H1 (cell line): ENCODE results near the gene WDFY1. TPM values are rescaled to one million over a fixed set of nuclear protein-coding genes. Genes with fewer than 3 reads are reported as not detected.

Experiments
- CTCF ChIA-PET: fragments of 300-600 bp; sonication (Branson Sonifier 250); formaldehyde crosslinking; loops from one replicate; lab custom pipeline; 2021; ENCODE audit not compliant: partially characterized antibody; lab: Charles Lee
- POLR2A ChIA-PET: fragments of 300-600 bp; sonication (Branson Sonifier 250); formaldehyde crosslinking; loops from one replicate; lab custom pipeline; 2021; ENCODE audit warnings: inconsistent platforms; ENCODE audit not compliant: partially characterized antibody; lab: Charles Lee
- DNase-seq, 2 experiments: peaks; one replicate each; pipeline versions ENCODE4 v3.0.0 to v3.0.0-alpha.2; 2010 to 2022; ENCODE audit warnings: low spot score in 2 of 2, low read depth in 1 of 2, mixed read lengths in 1 of 2
- FAIRE-seq: peaks from 2 replicates; lab custom pipeline; 2011; peaks lifted over from hg19 to GRCh38; lab: Jason Lieb, UNC
- H2AFZ ChIP-seq: 2 replicates; pipeline ENCODE4 v1.8.1; 2012; ENCODE audit warnings: low read length, inconsistent platforms
- H2AK5ac ChIP-seq: 2 replicates; pipeline ENCODE4 v1.6.1; 2013; ENCODE audit warnings: low read depth, low read length
- H2BK120ac ChIP-seq: replicated peaks from 2 replicates; pipeline ENCODE3; 2013; ENCODE audit warnings: low read depth, low read length, inconsistent platforms
- H2BK12ac ChIP-seq: 2 replicates; pipeline ENCODE4 v1.6.1; 2013; ENCODE audit warnings: low read depth, low read length
- H2BK15ac ChIP-seq: 2 replicates; pipeline ENCODE4 v1.6.1; 2013; ENCODE audit warnings: low read length
- H2BK20ac ChIP-seq: 2 replicates; pipeline ENCODE4 v1.6.1; 2013; ENCODE audit warnings: low read length
- H2BK5ac ChIP-seq: 2 replicates; pipeline ENCODE4 v1.6.1; 2013; ENCODE audit warnings: low read depth, low read length
- H3K14ac ChIP-seq: 2 replicates; pipeline ENCODE4 v1.6.1; 2013; ENCODE audit warnings: inconsistent platforms; ENCODE audit not compliant: insufficient read length
- H3K18ac ChIP-seq: 2 replicates; pipeline ENCODE4 v1.6.1; 2013; ENCODE audit warnings: low read length; ENCODE audit errors: extremely low read depth
- H3K23ac ChIP-seq: 2 replicates; pipeline ENCODE4 v1.6.1; 2013; ENCODE audit warnings: inconsistent platforms; ENCODE audit not compliant: insufficient read length
- H3K23me2 ChIP-seq: 2 replicates; pipeline ENCODE4 v1.6.1; 2013; ENCODE audit warnings: low read depth, low read length
- H3K27ac ChIP-seq: 2 replicates; pipeline ENCODE4 v1.6.1; 2011; ENCODE audit warnings: low read depth, low read length, inconsistent platforms
- H3K27me3 ChIP-seq, 4 experiments: replicated peaks in 1 of 4; 1 replicate in 1 of 4; 2 replicates in 3 of 4; pipeline versions ENCODE4 v1.6.1 to v1.8.1; 2011 to 2013; ENCODE audit warnings: low read length in 3 of 4, mild to moderate bottlenecking in 3 of 4, inconsistent platforms in 2 of 4, mixed read lengths in 2 of 4, moderate library complexity in 1 of 4; ENCODE audit not compliant: control insufficient read depth in 3 of 4, insufficient read depth in 3 of 4; ENCODE audit errors: extremely low read depth in 1 of 4
- H3K36me3 ChIP-seq, 4 experiments: 2 replicates each; pipeline versions ENCODE4 v1.6.1 to v1.8.1; 2011 to 2013; ENCODE audit warnings: mild to moderate bottlenecking in 4 of 4, low read length in 3 of 4, moderate library complexity in 2 of 4, control low read depth in 1 of 4, inconsistent platforms in 1 of 4; ENCODE audit not compliant: insufficient read depth in 4 of 4, control insufficient read depth in 2 of 4
- H3K4ac ChIP-seq: replicated peaks from 2 replicates; pipeline ENCODE3; 2013; ENCODE audit warnings: low read length, low read depth, mixed read lengths, inconsistent platforms; ENCODE audit not compliant: insufficient read length
- H3K4me1 ChIP-seq, 4 experiments: replicated peaks in 1 of 4; 1 replicate in 1 of 4; 2 replicates in 3 of 4; pipeline versions ENCODE4 v1.6.1 to v1.8.1; 2011 to 2013; ENCODE audit warnings: low read length in 3 of 4, inconsistent platforms in 2 of 4, mixed read lengths in 1 of 4; ENCODE audit not compliant: insufficient read depth in 4 of 4, control insufficient read depth in 3 of 4
- H3K4me2 ChIP-seq, 2 experiments: 2 replicates each; pipeline versions ENCODE4 v1.6.1 to v1.8.1; 2011 to 2013; ENCODE audit warnings: low read depth in 2 of 2, low read length in 2 of 2, control low read depth in 1 of 2, inconsistent platforms in 1 of 2, mild to moderate bottlenecking in 1 of 2; ENCODE audit not compliant: insufficient read depth in 1 of 2
- H3K4me3 ChIP-seq, 4 experiments: fragments of 200-600, 300-600 bp in 1 of 4; sonication (generic), shearing (Covaris generic), sonication (Bioruptor Twin) in 1 of 4; 2 replicates each; pipeline versions ENCODE4 v1.5.1 to v1.8.1; 2011 to 2016; ENCODE audit warnings: low read length in 4 of 4, low read depth in 3 of 4, control low read depth in 2 of 4, inconsistent platforms in 2 of 4, mild to moderate bottlenecking in 2 of 4, mixed read lengths in 1 of 4, moderate library complexity in 1 of 4; ENCODE audit not compliant: insufficient read depth in 2 of 4; ENCODE audit errors: extremely low read depth in 1 of 4
- H3K56ac ChIP-seq: replicated peaks from 2 replicates; pipeline ENCODE3; 2013; ENCODE audit warnings: low read depth, mild to moderate bottlenecking, mixed read lengths, low read length, inconsistent platforms; ENCODE audit not compliant: insufficient read length
- H3K79me1 ChIP-seq: 2 replicates; pipeline ENCODE4 v1.6.1; 2013; ENCODE audit warnings: low read depth, low read length, control low read depth
- H3K79me2 ChIP-seq, 2 experiments: 2 replicates each; pipeline versions ENCODE4 v1.6.1 to v1.8.1; 2012 to 2013; ENCODE audit warnings: low read length in 2 of 2, mild to moderate bottlenecking in 2 of 2, inconsistent platforms in 1 of 2; ENCODE audit not compliant: insufficient read depth in 2 of 2, control insufficient read depth in 1 of 2
- H3K9ac ChIP-seq, 4 experiments: replicated peaks in 1 of 4; 1 replicate in 1 of 4; 2 replicates in 3 of 4; pipeline versions ENCODE4 v1.6.1 to v1.8.1; 2011 to 2013; ENCODE audit warnings: low read depth in 3 of 4, low read length in 3 of 4, control low read depth in 2 of 4, mild to moderate bottlenecking in 2 of 4, moderate library complexity in 2 of 4, inconsistent platforms in 1 of 4; ENCODE audit errors: extremely low read depth in 1 of 4
- H3K9me3 ChIP-seq, 2 experiments: 2 replicates each; pipeline versions ENCODE4 v1.6.1 to v1.8.1; 2012 to 2013; ENCODE audit warnings: mild to moderate bottlenecking in 2 of 2, moderate library complexity in 2 of 2, control low read depth in 1 of 2, inconsistent platforms in 1 of 2, low read depth in 1 of 2, low read length in 1 of 2, mixed read lengths in 1 of 2; ENCODE audit not compliant: insufficient read depth in 2 of 2
- H4K20me1 ChIP-seq, 2 experiments: replicated peaks in 1 of 2; 2 replicates each; pipeline versions ENCODE3 to v1.8.1; 2011 to 2013; ENCODE audit warnings: inconsistent platforms in 2 of 2, low read length in 2 of 2, mild to moderate bottlenecking in 1 of 2; ENCODE audit not compliant: insufficient read depth in 2 of 2, control insufficient read depth in 1 of 2
- H4K5ac ChIP-seq: 2 replicates; pipeline ENCODE4 v1.6.1; 2013; ENCODE audit warnings: low read length, low read depth, mixed read lengths, inconsistent platforms; ENCODE audit not compliant: insufficient read length
- H4K8ac ChIP-seq: 2 replicates; pipeline ENCODE4 v1.8.0; 2013; ENCODE audit warnings: mild to moderate bottlenecking, moderate library complexity, low read length, inconsistent platforms; ENCODE audit not compliant: insufficient read depth; ENCODE audit errors: extremely low read depth
- H4K91ac ChIP-seq: replicated peaks from 2 replicates; pipeline ENCODE3; 2013; ENCODE audit warnings: low read length, mixed read lengths, inconsistent platforms; ENCODE audit not compliant: insufficient read length
- CHD2 ChIP-seq: IDR thresholded peaks from 2 replicates; pipeline ENCODE4 v1.6.1; 2012; ENCODE audit warnings: low read length, improper control_type of control experiment
- EGR1 ChIP-seq: IDR thresholded peaks from 2 replicates; pipeline ENCODE4 v1.6.1; 2011; ENCODE audit warnings: low read depth, low read length, borderline replicate concordance
- EZH2 ChIP-seq: fragments of 200-600 bp; sonication (generic); IDR thresholded peaks from 2 replicates; pipeline ENCODE4 v1.7.1; 2012; ENCODE audit warnings: low read depth, mild to moderate bottlenecking, moderate library complexity, low read length, inconsistent platforms; ENCODE audit not compliant: severe bottlenecking
- FOSL1 ChIP-seq: IDR thresholded peaks from 2 replicates; pipeline ENCODE4 v1.6.1; 2011; ENCODE audit warnings: mild to moderate bottlenecking, low read depth, low read length, moderate library complexity; ENCODE audit not compliant: insufficient read depth
- GABPA ChIP-seq: IDR thresholded peaks from 2 replicates; pipeline ENCODE4 v1.6.1; 2011; ENCODE audit warnings: mild to moderate bottlenecking, low read length, moderate library complexity, borderline replicate concordance; ENCODE audit not compliant: insufficient read depth
- POU5F1 ChIP-seq: IDR thresholded peaks from 2 replicates; pipeline ENCODE4 v1.6.1; 2011; ENCODE audit warnings: low read depth, mild to moderate bottlenecking, low read length, moderate library complexity
- RNF2 ChIP-seq: fragments of 200-900, 300-1000 bp; sonication (generic); IDR thresholded peaks from 2 replicates; pipeline ENCODE4 v1.7.1; 2016; ENCODE audit warnings: borderline replicate concordance, low read depth, mild to moderate bottlenecking, antibody characterized with exemption, low read length; ENCODE audit not compliant: poor library complexity, severe bottlenecking; ENCODE audit errors: missing control alignments
- TBP ChIP-seq: IDR thresholded peaks from 2 replicates; pipeline ENCODE4 v1.6.1; 2011; ENCODE audit warnings: low read depth, low read length, improper control_type of control experiment
- WGBS, 2 experiments: shearing (Covaris generic) in 1 of 2; methylation state at CpG; one replicate each; pipeline versions ENCODE4 v1.1.6 to v1.1.7; 2013 to 2015; ENCODE audit warnings: low lambda C conversion rate in 2 of 2, mixed read lengths in 2 of 2, inconsistent platforms in 1 of 2, low coverage in 1 of 2, missing lambda C conversion rate in 1 of 2; ENCODE audit not compliant: insufficient replicate concordance in 2 of 2, insufficient coverage in 1 of 2, insufficient read length in 1 of 2; ENCODE audit errors: extremely low coverage in 1 of 2, missing lambda C conversion rate in 1 of 2; 5-methylcytosine and 5-hydroxymethylcytosine counted together
- polyA plus RNA-seq, 7 experiments: library from polyadenylated mRNA; depleted of rRNA in 3 of 7; stranded (reverse) in 5 of 7; unstranded in 2 of 7; fragments of >200 nt in 5 of 7; fragments of 200-250 nt in 2 of 7; gene quantifications; 1 replicate in 5 of 7; 2 replicates in 1 of 7; 4 replicates in 1 of 7; pipeline versions ENCODE4 v1.2.1 to v1.2.3, GENCODE V29; 2011 to 2013; ENCODE audit warnings: missing spikeins in 2 of 7, mixed read lengths in 2 of 7
- total RNA-seq: library from RNA; stranded (reverse); fragmentation: NEBNext Ultra II Directional; extraction: Animal tissue kit (Norgen Biotek cat#: 25700); gene quantifications from 2 replicates; pipeline ENCODE4 v1.2.1, GENCODE V29; 2021

The WDFY1 gene
- total and polyA plus RNA-seq, 2 of the 8 experiments (the other 6 are each of a cell fraction or from before 2014, with no cell fraction given): 68.4 to 94.7 TPM

DNA sequence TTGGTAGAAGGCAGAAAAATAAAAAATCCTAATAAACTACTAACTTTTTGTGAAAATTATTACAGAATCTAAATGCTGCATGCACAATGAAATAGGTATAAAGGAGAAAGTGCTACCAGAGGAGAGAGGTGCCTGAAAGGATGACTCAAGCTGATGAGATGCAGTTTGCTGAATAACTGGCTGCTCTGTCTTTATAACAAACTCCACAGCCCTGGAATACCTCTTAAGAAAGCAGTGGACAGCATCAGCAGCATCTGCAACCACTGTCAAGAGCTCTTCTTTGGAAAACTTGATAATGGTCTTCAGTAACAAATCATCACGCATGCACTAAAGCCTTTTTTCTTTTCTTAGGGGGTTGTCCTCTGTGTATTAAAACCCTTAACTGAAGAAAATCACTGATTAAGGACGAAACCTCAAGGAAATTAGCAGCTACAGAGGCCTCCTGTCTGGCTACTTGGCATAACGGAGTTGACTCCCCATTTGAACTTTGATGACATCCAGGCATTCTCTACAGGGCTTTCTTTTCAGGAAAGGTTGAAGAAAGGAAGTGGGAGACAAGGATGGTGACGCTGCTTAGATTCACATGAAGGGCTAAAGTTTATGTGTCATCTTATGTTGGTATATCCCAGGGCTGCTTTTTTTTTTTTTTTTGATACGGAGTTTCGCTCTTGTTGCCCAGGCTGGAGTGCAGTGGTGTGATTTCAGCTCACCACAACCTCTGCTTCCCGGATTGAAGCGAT, 28.8 kb downstream of the WDFY1 start:
- Histone ChIP-seq H3K4me2 (no peak overlapping the region), H4K5ac (no peak overlapping the region), H3K9me3 (no peaks in the 10 kb centered on the region), H4K8ac (no peak overlapping the region), H2BK15ac (no peak overlapping the region), H3K18ac (no peak overlapping the region), H3K9ac (no peak overlapping the region), H3K23me2 (no peaks in the 10 kb centered on the region), H2BK120ac (no peak overlapping the region), H3K79me1 (peaks cover 14% of the 10 kb centered on the region), H2AFZ (no peak overlapping the region), H2BK20ac (no peak overlapping the region), H2AK5ac (no peak overlapping the region), H2BK12ac (no peak overlapping the region), H3K4me3 (no peak overlapping the region), H4K20me1 (peaks cover 5 to 11% of the 10 kb centered on the region in 2 experiments), H3K4ac (no peak overlapping the region), H2BK5ac (no peak overlapping the region), H3K36me3 (peaks cover 0 to 27% (median 2%) of the 10 kb centered on the region in 4 experiments; a peak in 4 of 8 replicates), H4K91ac (no peak overlapping the region), H3K27me3 (no peaks in the 10 kb centered on the region), H3K27ac (no peak overlapping the region), H3K23ac (no peak overlapping the region), H3K4me1 (peaks cover 0 to 5% (median 0%) of the 10 kb centered on the region in 4 experiments; a peak in 2 of 7 replicates), H3K14ac (no peak overlapping the region), H3K56ac (no peak overlapping the region), H3K79me2 (peaks cover 11 to 47% of the 10 kb centered on the region in 2 experiments)
- POLR2A ChIA-PET: no interaction called here
- TF ChIP-seq POU5F1: no peak
- no peak for TF ChIP-seq FOSL1
- no peak for TF ChIP-seq EZH2
- no peak for TF ChIP-seq EGR1
- no peak for TF ChIP-seq CHD2
- TF ChIP-seq RNF2: no peak
- TF ChIP-seq GABPA: no peak
- no peak for TF ChIP-seq TBP
- FAIRE-seq (no peak), DNase-seq (no peak)
- CTCF ChIA-PET: interaction anchor here (0.7 to 1.0 kb wide), 2 partner anchors 735 to 1225 kb away, joined by 3 to 4 read pairs; no protein-coding TSS in a partner anchor
- 94% methylated on average over 8 of the region's 8 CpGs; no CpG with 5 or more reads in 1 of the 2 experiments for WGBS, 2 experiments
